ENCODE results near the gene LPAR2. TPM values are rescaled to one million over a fixed set of nuclear protein-coding genes. Genes with fewer than 3 reads are reported as not detected.
A peak's percentile ranks its signal among the peaks of the same experiment; 100 is the strongest.

The LPAR2 gene
- total and polyA plus RNA-seq, 4 donors, result 5.1 to 42.4 (median 19.5) TPM

DNA sequence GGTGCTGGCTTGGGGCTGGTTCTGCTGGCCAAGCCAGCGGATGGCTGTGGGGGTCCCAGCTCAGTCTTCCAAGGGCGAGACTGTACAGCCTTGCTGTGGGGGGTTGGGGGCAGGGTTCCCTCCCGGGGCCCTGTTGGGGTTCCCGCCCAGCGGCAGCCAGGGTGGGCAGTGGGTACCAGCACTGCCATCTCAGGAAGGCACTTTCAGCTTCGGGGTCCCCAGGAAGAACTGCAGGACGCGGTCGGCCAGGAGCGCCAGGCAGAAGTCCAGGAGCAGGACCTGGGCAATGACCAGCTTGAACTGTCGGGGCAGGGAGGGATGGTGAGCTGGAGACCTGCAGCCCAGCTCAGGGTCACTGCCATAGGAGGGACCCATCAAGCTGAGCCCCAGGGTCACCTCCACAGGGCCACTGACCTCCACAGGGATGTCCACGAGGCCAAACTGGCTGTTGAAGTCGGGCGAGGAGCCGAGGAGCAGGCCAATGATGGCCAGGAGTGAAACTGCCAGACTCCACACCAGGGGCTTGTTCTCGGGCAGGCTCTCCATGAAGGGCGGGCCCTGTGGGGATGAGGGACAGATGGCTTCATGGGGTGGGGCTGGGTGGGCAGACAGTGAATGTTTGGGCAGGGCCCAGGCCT is 17.3 kb upstream of the LPAR2 start:
- Histone ChIP-seq H3K4me1 (ENCODE audit: control insufficient read depth in 5 of 5, insufficient read depth in 5 of 5, low read length in 5 of 5) (peaks cover 0 to 13% (median 0%) of the 10 kb centered on the region in 5 donors), H3K9ac (ENCODE audit: insufficient read depth in 1 of 2, low read length in 2 of 2) (no peak overlapping the region), H3K36me3 (ENCODE audit: control insufficient read depth in 4 of 4, insufficient read depth in 4 of 4, low read length in 4 of 4) (peaks cover 9 to 42% (median 21%) of the 10 kb centered on the region in 4 donors), H3K27ac (ENCODE audit: low read depth in 1 of 2, low read length in 1 of 2) (no peak overlapping the region), H3K4me3 (no peak overlapping the region), H3K27me3 (ENCODE audit: control insufficient read depth in 3 of 3, insufficient read depth in 3 of 3, low read length in 2 of 3) (no peaks in the 10 kb centered on the region), H3K9me3 (ENCODE audit: control insufficient read depth in 4 of 4, insufficient read depth in 3 of 4, low read length in 3 of 4) (no peaks in the 10 kb centered on the region)
- no peak for ATAC-seq (ENCODE audit: insufficient read depth, low FRiP score)
- TF ChIP-seq, protein P1, sequence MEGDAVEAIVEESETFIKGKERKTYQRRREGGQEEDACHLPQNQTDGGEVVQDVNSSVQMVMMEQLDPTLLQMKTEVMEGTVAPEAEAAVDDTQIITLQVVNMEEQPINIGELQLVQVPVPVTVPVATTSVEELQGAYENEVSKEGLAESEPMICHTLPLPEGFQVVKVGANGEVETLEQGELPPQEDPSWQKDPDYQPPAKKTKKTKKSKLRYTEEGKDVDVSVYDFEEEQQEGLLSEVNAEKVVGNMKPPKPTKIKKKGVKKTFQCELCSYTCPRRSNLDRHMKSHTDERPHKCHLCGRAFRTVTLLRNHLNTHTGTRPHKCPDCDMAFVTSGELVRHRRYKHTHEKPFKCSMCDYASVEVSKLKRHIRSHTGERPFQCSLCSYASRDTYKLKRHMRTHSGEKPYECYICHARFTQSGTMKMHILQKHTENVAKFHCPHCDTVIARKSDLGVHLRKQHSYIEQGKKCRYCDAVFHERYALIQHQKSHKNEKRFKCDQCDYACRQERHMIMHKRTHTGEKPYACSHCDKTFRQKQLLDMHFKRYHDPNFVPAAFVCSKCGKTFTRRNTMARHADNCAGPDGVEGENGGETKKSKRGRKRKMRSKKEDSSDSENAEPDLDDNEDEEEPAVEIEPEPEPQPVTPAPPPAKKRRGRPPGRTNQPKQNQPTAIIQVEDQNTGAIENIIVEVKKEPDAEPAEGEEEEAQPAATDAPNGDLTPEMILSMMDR (IDR thresholded peaks at IDR 0.05; ENCODE audit: control extremely low read depth, extremely low read depth), result no peak
- 94 to 96% methylated on average over 17 of the region's 17 CpGs for WGBS, 2 donors
- no peak for DNase-seq

DNA sequence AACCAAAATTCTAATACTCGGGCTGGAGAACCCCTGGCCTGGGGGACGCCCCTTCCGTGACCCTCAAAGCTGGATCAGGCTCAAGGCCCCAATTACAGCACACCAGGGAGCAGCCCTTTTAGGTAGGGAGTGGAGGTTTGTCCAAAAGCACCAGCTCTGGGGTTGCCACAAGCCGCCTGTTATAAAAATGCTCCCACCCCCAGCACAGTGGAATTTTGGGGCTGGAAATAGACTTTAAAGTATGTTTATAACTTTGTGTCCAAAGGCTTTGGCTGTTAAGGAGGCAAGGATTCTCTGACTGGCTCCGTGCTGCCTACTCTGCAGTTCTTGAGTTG is 16.0 kb upstream of the LPAR2 start:
- Histone ChIP-seq H3K9me3 (ENCODE audit: control insufficient read depth in 4 of 4, insufficient read depth in 3 of 4, low read length in 3 of 4) (no peaks in the 10 kb centered on the region), H3K9ac (ENCODE audit: insufficient read depth in 1 of 2, low read length in 2 of 2) (no peak overlapping the region), H3K36me3 (ENCODE audit: control insufficient read depth in 4 of 4, insufficient read depth in 4 of 4, low read length in 4 of 4) (peaks cover 6 to 33% (median 17%) of the 10 kb centered on the region in 4 donors), H3K4me1 (ENCODE audit: control insufficient read depth in 5 of 5, insufficient read depth in 5 of 5, low read length in 5 of 5) (peaks cover 0 to 13% (median 0%) of the 10 kb centered on the region in 5 donors), H3K27me3 (ENCODE audit: control insufficient read depth in 3 of 3, insufficient read depth in 3 of 3, low read length in 2 of 3) (no peaks in the 10 kb centered on the region), H3K27ac (ENCODE audit: low read depth in 1 of 2, low read length in 1 of 2) (peak overlapping the region in 1 of 2 donors; percentile 71), H3K4me3 (no peak overlapping the region)
- TF ChIP-seq, protein P1 (IDR thresholded peaks at IDR 0.05; ENCODE audit: control extremely low read depth, extremely low read depth), result no peak
- no peak for ATAC-seq (ENCODE audit: insufficient read depth, low FRiP score)
- WGBS, 2 donors, result 28 to 30% methylated on average over 5 of the region's 5 CpGs
- no peak for DNase-seq

DNA sequence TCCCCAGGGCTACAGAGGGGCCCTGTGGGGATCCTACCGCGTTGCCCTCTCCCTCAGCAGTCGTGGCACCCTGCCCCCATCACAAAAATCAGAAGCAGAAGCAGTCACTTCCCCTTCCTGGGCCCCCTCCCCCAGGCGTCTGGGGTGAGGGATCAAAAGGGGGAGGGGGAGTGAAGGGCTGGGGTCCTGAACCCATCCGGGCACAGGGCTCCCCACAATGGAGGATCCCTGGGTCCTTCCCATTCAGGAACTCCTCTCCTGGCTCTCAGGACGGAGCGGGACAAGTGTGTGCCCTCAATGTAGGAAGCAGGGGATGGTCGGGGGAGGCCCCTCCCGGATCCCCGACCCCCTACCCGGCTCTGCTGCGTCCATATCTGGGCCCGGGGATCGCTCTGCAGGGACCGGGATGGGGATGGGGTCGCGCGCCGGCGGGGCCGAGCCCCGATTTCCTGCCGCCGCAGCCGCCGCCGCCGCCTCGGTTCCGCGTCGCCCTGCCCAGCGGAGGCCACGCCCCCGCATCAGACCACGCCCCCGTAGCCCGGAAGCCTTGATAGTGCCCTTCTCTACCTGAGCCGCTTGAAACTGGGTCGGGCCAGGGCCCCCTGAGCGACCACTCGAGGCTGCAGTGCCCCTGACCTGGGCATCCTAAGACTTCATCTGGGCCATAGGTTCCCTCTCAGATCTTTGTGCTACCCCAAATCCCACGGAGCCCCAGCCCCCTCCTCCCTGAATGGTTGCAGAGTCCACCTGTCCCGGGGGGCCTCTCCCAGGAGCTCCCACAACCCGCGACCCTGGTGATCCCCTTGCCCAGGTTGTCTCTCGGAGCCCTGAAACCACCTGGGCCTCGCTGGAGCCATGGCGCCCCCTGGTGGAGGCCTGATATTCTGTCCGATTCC is 15.4 kb upstream of the LPAR2 start, which contains the start of gene GMIP:
Gene GMIP (minus strand): TSS at position 500 of the 896 bp plus-strand sequence. CDS start 128 bp downstream, at position 372.
- ATAC-seq (ENCODE audit: insufficient read depth, low FRiP score), result peak; percentile 86
- TF ChIP-seq, protein P1 (IDR thresholded peaks at IDR 0.05; ENCODE audit: control extremely low read depth, extremely low read depth), result peak; percentile 52
- peak within 1 kb of the TSS; percentile 83 for H3K4me3 ChIP-seq
- H3K27ac ChIP-seq (ENCODE audit: low read depth in 1 of 2, low read length in 1 of 2), result peak within 1 kb of the TSS in 1 of 2 donors; percentile 85
- WGBS, 2 donors, result 1% methylated on average over 39 to 50 of the region's 50 CpGs
- H3K9me3 ChIP-seq (ENCODE audit: control insufficient read depth in 4 of 4, insufficient read depth in 3 of 4, low read length in 3 of 4), result no peaks in the 10 kb centered on the region
- peaks cover 0 to 13% (median 0%) of the 10 kb centered on the region in 5 donors for H3K4me1 ChIP-seq (ENCODE audit: control insufficient read depth in 5 of 5, insufficient read depth in 5 of 5, low read length in 5 of 5)
- peak; percentile 69 to 77 (median 76) for DNase-seq
- no peaks in the 10 kb centered on the region for H3K27me3 ChIP-seq (ENCODE audit: control insufficient read depth in 3 of 3, insufficient read depth in 3 of 3, low read length in 2 of 3)
- H3K36me3 ChIP-seq (ENCODE audit: control insufficient read depth in 4 of 4, insufficient read depth in 4 of 4, low read length in 4 of 4), result peaks cover 6 to 33% (median 16%) of the 10 kb centered on the region in 4 donors
- H3K9ac ChIP-seq (ENCODE audit: insufficient read depth in 1 of 2, low read length in 2 of 2), result peak within 1 kb of the TSS; percentile 49 to 62

Data from lung (tissue), 12 donors.